CD14-positive monocyte (primary cell): ENCODE results near the gene TNS4. TPM values are rescaled to one million over a fixed set of nuclear protein-coding genes. Genes with fewer than 3 reads are reported as not detected.

Experiments used
- DNase-seq, 3 donors: peaks; one replicate each; pipeline ENCODE4 v3.0.0-alpha.2; 2011 to 2022
- H2AFZ ChIP-seq: 2 replicates; pipeline ENCODE4 v1.6.0; 2012; ENCODE audit warnings: mild to moderate bottlenecking, low read depth, low read length, inconsistent platforms; ENCODE audit not compliant: insufficient read depth, poor library complexity, severe bottlenecking
- H3K27ac ChIP-seq, 2 donors: 1 replicate in 1 of 2; 2 replicates in 1 of 2; pipeline ENCODE4 v1.5.1; 2012 to 2013; ENCODE audit warnings: low read length in 2 of 2, control low read depth in 1 of 2, inconsistent platforms in 1 of 2, low read depth in 1 of 2, mild to moderate bottlenecking in 1 of 2
- H3K27me3 ChIP-seq, 2 donors: one replicate each; pipeline versions ENCODE4 v1.6.0 to v1.6.1; 2011 to 2013; ENCODE audit warnings: low read length in 2 of 2; ENCODE audit not compliant: control insufficient read depth in 2 of 2, insufficient read depth in 2 of 2
- H3K36me3 ChIP-seq, 2 donors: replicated peaks in 1 of 2; 1 replicate in 1 of 2; 2 replicates in 1 of 2; pipeline versions ENCODE4 v1.5.1 to v1.6.1; 2012 to 2013; ENCODE audit warnings: low read length in 2 of 2, control low read depth in 1 of 2, inconsistent platforms in 1 of 2, mild to moderate bottlenecking in 1 of 2; ENCODE audit not compliant: insufficient read depth in 2 of 2, control insufficient read depth in 1 of 2
- H3K4me1 ChIP-seq, 2 donors: 1 replicate in 1 of 2; 2 replicates in 1 of 2; pipeline versions ENCODE4 v1.5.1 to v1.6.1; 2012 to 2013; ENCODE audit warnings: low read length in 2 of 2, control low read depth in 1 of 2, inconsistent platforms in 1 of 2, mild to moderate bottlenecking in 1 of 2, moderate library complexity in 1 of 2; ENCODE audit not compliant: insufficient read depth in 2 of 2, control insufficient read depth in 1 of 2
- H3K4me2 ChIP-seq: replicated peaks from 2 replicates; pipeline ENCODE3; 2012; ENCODE audit warnings: low read length, moderate library complexity, mild to moderate bottlenecking; ENCODE audit not compliant: poor library complexity, severe bottlenecking; ENCODE audit errors: extremely low read depth
- H3K4me3 ChIP-seq, 3 experiments: fragments of 200-600 bp in 1 of 3; sonication (generic) in 1 of 3; replicated peaks in 1 of 3; 1 replicate in 2 of 3; 2 replicates in 1 of 3; pipeline ENCODE4 v1.5.1; 2011 to 2013; ENCODE audit warnings: low read length in 3 of 3, mild to moderate bottlenecking in 3 of 3, control low read depth in 2 of 3, low read depth in 2 of 3, inconsistent platforms in 1 of 3, moderate library complexity in 1 of 3
- H3K79me2 ChIP-seq: 2 replicates; pipeline ENCODE4 v1.6.0; 2012; ENCODE audit warnings: mild to moderate bottlenecking, control low read depth, inconsistent platforms, low read length, moderate library complexity; ENCODE audit not compliant: insufficient read depth
- H3K9ac ChIP-seq: 2 replicates; pipeline ENCODE4 v1.6.0; 2017; ENCODE audit warnings: low read length, mild to moderate bottlenecking; ENCODE audit not compliant: insufficient read depth, poor library complexity, severe bottlenecking
- H3K9me3 ChIP-seq, 2 donors: replicated peaks in 1 of 2; 1 replicate in 1 of 2; 2 replicates in 1 of 2; pipeline versions ENCODE4 v1.5.1 to v1.6.1; 2012 to 2013; ENCODE audit warnings: low read length in 2 of 2, control low read depth in 1 of 2; ENCODE audit not compliant: control insufficient read depth in 1 of 2, insufficient read depth in 1 of 2
- H4K20me1 ChIP-seq: 2 replicates; pipeline ENCODE4 v1.6.0; 2012; ENCODE audit warnings: mild to moderate bottlenecking, low read length, control low read depth, moderate library complexity; ENCODE audit not compliant: insufficient read depth
- H3K27ac Mint-ChIP-seq, 7 donors: one replicate each; pipeline ENCODE4 v1.8.0; 2020; ENCODE audit warnings: mild to moderate bottlenecking in 7 of 7, mixed read lengths in 7 of 7, moderate library complexity in 6 of 7, inconsistent platforms in 2 of 7
- H3K27me3 Mint-ChIP-seq, 3 donors: one replicate each; pipeline ENCODE4 v1.8.0; 2021 to 2022; ENCODE audit warnings: low read depth in 3 of 3, mild to moderate bottlenecking in 3 of 3, mixed read lengths in 3 of 3, moderate library complexity in 3 of 3, inconsistent platforms in 1 of 3
- H3K36me3 Mint-ChIP-seq, 2 donors: one replicate each; pipeline ENCODE4 v1.8.0; 2020; ENCODE audit warnings: mixed read lengths in 2 of 2, inconsistent platforms in 1 of 2, mild to moderate bottlenecking in 1 of 2
- H3K4me1 Mint-ChIP-seq: one replicate; pipeline ENCODE4 v1.8.0; 2020; ENCODE audit warnings: mild to moderate bottlenecking, mixed read lengths
- H3K4me3 Mint-ChIP-seq, 2 donors: one replicate each; pipeline ENCODE4 v1.8.0; 2020; ENCODE audit warnings: mild to moderate bottlenecking in 2 of 2, mixed read lengths in 2 of 2, moderate library complexity in 1 of 2
- H3K9me3 Mint-ChIP-seq, 7 donors: one replicate each; pipeline ENCODE4 v1.8.0; 2020 to 2022; ENCODE audit warnings: mixed read lengths in 7 of 7, mild to moderate bottlenecking in 6 of 7, moderate library complexity in 6 of 7, inconsistent platforms in 2 of 7
- CTCF ChIP-seq: fragments of 200-600 bp; IDR thresholded peaks from one replicate; pipeline ENCODE4 v1.8.0; 2022; ENCODE audit warnings: antibody characterized with exemption, mild to moderate bottlenecking
- WGBS: methylation state at CpG from one replicate; pipeline ENCODE4 v1.1.5; 2013; ENCODE audit warnings: missing lambda C conversion rate; ENCODE audit not compliant: insufficient coverage; 5-methylcytosine and 5-hydroxymethylcytosine counted together
- intact Hi-C, 2 donors: fragments of 100-400 bp; cut with micrococcal nuclease; formaldehyde crosslinking; loops; one replicate each; pipeline versions ENCODE4 v1.15.0 to v1.15.1; 2023
- polyA plus RNA-seq, 3 donors: library from polyadenylated mRNA; depleted of rRNA in 1 of 3; unstranded in 2 of 3; stranded (reverse) in 1 of 3; fragments of 300-500 nt in 2 of 3; fragments of >200 nt in 1 of 3; fragmentation: Illumina TruSeq in 2 of 3; gene quantifications; 1 replicate in 2 of 3; 2 replicates in 1 of 3; pipeline ENCODE4 v1.2.3, GENCODE V29; 2012 to 2021

Gene TNS4
- polyA plus RNA-seq, 3 donors, result not detected

DNA sequence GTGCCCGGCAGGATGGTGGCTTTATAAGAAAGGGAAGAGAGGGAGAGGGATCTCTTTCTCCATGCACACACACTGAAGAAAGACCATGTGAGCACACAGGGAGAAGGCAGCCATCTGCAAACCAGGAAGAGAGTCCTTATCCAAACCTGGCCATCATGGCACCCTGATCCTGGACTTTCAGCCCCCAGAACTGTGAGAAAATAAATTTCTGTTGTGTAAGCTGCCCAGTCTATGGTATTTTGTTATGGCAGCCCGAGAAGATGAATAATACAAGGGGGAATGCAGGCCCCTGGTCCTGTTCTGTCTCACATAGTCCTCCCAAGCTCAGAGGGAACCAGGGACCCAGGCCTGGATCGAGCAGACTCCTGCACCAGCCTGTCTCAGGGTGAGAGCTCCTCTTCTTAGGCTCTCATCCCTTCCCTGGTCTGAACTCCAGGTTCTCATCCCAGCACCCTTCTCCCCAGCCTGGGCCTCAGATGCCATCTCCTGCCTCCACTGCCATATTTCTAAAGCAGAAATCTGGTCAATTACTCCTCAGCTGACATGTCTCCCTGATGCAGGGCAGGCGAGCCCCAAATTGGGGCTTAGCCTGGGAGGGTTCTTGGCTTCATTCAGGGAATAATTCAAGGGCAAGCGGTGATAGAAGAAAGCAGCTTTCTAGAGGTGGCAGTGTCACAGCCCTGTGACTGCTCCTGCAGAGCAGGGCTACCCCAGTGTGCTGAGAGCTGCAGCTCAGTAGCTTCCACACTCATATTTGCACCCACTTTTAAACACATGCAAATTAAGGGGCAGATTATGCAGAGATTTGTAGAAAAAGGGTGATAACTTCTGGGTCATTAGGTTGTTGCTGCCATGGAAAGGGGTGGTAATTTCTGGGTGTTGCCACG lies 29.3 kb downstream of the TNS4 start:
- Histone ChIP-seq H3K9ac (no peak overlapping the region), H3K4me1 (no peaks in the 10 kb centered on the region), H3K4me3 (no peak overlapping the region), H3K27me3 (no peaks in the 10 kb centered on the region), H3K79me2 (no peaks in the 10 kb centered on the region), H3K36me3 (no peaks in the 10 kb centered on the region), H3K27ac (no peak overlapping the region), H2AFZ (no peak overlapping the region), H4K20me1 (no peaks in the 10 kb centered on the region), H3K9me3 (no peaks in the 10 kb centered on the region), H3K4me2 (no peak overlapping the region)
- intact Hi-C loops, result no loop called here
- Mint-ChIP-seq H3K9me3 (peaks cover 0 to 2% (median 0%) of the 10 kb centered on the region in 7 donors), H3K27me3 (peaks cover 13 to 19% (median 13%) of the 10 kb centered on the region in 3 donors), H3K27ac (no peak overlapping the region), H3K4me3 (no peak overlapping the region), H3K36me3 (no peaks in the 10 kb centered on the region), H3K4me1 (no peaks in the 10 kb centered on the region)
- no peak for TF ChIP-seq CTCF
- DNase-seq, result no peak
- 100% methylated on average over 3 of the region's 6 CpGs for WGBS

DNA sequence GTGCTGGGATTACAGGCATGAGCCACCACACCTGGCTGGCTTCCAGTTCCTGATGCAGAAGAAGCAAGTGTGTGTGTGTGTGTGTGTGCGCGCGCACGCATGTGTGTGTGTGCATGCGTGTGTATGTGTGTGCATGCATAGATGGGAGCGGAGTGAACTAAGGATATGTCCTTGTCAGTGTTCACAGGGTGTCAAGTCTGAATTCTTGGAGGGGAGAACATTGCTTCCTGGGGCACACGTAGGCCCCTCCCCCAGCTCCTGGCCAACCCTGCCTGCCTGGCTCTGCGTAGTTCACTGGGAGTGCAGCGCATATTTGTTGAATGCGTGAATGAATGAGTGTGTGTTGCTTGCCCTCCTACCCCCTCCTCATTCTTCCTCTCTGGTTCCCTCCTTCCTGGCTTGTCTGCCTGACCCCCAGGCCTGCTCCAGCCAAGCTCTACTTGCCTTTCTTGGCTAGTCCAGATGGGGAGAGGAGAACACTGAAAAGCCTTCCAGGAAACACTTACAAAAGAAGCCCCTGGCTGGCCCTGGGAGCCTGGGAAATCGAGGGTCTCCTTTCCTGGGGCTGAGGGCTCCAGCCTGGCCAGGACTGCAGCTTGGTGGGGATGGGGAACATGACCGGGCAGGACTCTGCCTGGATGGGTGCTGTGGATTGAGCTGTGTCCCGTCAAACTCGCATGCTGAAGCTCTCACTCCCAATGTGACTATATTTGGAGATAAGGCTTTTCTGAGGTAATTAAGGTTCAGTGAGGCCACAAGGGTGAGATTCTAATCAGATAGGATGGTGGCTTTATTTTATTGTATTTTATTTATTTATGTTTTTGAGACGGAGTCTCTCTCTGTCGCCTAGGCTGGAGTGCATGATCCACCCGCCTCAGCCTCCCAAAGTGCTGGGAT lies 30.2 kb downstream of the TNS4 start:
- intact Hi-C loops, result no loop called here
- H4K20me1 ChIP-seq, result no peaks in the 10 kb centered on the region
- Mint-ChIP-seq H3K27ac (no peak overlapping the region), H3K9me3 (peaks cover 0 to 2% (median 0%) of the 10 kb centered on the region in 7 donors), H3K36me3 (no peaks in the 10 kb centered on the region), H3K27me3 (peaks cover 14 to 22% (median 15%) of the 10 kb centered on the region in 3 donors), H3K4me1 (no peaks in the 10 kb centered on the region), H3K4me3 (no peak overlapping the region)
- no peak overlapping the region for H3K27ac ChIP-seq
- H2AFZ ChIP-seq, result no peak overlapping the region
- 88% methylated on average over 10 of the region's 17 CpGs for WGBS
- no peak overlapping the region for H3K4me3 ChIP-seq
- no peak for TF ChIP-seq CTCF
- no peaks in the 10 kb centered on the region for H3K9me3 ChIP-seq
- no peaks in the 10 kb centered on the region for H3K27me3 ChIP-seq
- no peaks in the 10 kb centered on the region for H3K4me1 ChIP-seq
- H3K4me2 ChIP-seq, result no peak overlapping the region
- DNase-seq, result no peak
- H3K36me3 ChIP-seq, result no peaks in the 10 kb centered on the region
- no peaks in the 10 kb centered on the region for H3K79me2 ChIP-seq
- no peak overlapping the region for H3K9ac ChIP-seq
